OCI-LY7 (cell line): ENCODE measurements around the gene TTC34.
"Not testable (repeated sequence)": the region's sequence is repeated elsewhere in the genome, so short reads cannot be mapped to it uniquely, and the experiment has no call there.

Source experiments
- CTCF ChIP-seq: fragments of 200-600 bp; sonication (generic); conservative IDR thresholded peaks from 2 replicates; pipeline ENCODE4 v1.5.1; 2014; ENCODE audit warnings: mild to moderate bottlenecking, antibody characterized with exemption, low read length, moderate library complexity, mixed read lengths
- EZH2phosphoT487 ChIP-seq: fragments of 200-600 bp; sonication (generic); IDR thresholded peaks from 2 replicates; pipeline ENCODE4 v1.6.1; 2018; ENCODE audit warnings: low read depth, borderline replicate concordance, mild to moderate bottlenecking, mixed run types, antibody characterized with exemption, low read length, moderate library complexity, mixed read lengths

GRCh38 chr1:2657124-2657523, 144.4 kb downstream of the TTC34 start:
- TF ChIP-seq CTCF, EZH2phosphoT487: not testable (repeated sequence)
